ENCODE measurements around the gene KIF2A. TPM values are rescaled to one million over a fixed set of nuclear protein-coding genes. Genes with fewer than 3 reads are reported as not detected.

KIF2A gene
- total and polyA plus RNA-seq, 2 of the 4 experiments (the other 2 are of a cell fraction), result 23.6 to 37.3 TPM

DNA sequence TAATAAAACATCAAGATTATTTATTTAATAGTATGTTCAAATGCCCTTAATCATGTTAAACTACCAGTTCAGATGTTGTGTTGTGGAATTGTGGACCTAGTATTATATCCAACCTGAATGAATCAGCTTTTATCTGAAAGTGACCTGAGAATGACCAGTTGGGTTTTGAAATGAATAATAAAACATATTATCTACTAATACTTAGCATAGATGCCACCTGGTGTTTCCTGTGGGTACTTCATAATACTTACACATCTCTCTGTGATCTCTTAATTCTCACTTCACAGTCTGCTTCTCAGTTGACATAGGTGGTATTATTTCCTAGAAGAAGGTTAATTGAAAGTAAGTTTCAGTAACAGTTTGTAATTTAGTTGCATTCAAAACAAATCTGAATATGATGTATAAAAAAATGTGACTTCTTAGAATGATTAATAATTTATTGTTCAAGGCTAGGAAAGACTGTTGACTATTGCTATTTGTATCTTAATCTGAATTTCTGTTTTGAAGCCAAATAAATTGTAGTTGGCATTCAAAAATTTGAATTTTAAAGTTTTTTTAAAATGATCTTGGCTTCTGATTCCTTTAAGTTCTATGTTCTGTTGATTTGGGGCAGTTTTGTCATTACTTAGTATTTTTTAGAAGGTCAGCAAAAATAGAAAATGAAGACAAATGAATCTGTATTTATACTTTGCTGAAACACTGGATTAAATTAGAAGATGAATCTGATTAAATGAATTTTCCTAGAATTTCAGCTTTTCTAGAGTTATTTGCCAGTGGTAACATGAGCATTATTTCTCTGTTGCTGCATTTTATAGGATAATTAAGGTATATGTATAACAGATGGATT, 48.2 kb downstream of the KIF2A start:
- Histone ChIP-seq H2BK120ac (ENCODE audit: low read depth, low read length) (no peak overlapping the region), H3K18ac (ENCODE audit: low read depth, low read length) (no peak overlapping the region), H4K8ac (ENCODE audit: low read depth in 2 of 2, low read length in 2 of 2) (no peak overlapping the region), H3K27me3 (ENCODE audit: control insufficient read depth, insufficient read depth, low read length) (no peaks in the 10 kb centered on the region), H2BK15ac (ENCODE audit: low read depth, low read length) (no peak overlapping the region), H2AFZ (replicated peaks; ENCODE audit: low read length, poor library complexity) (no peak overlapping the region), H3K27ac (ENCODE audit: insufficient read depth, low read length) (no peak overlapping the region), H2BK5ac (ENCODE audit: low read depth, low read length, poor library complexity, severe bottlenecking) (no peak overlapping the region), H3K36me3 (ENCODE audit: control insufficient read depth, insufficient read depth, low read length) (peaks cover 14% of the 10 kb centered on the region; the same call in 1 of the 2 replicates), H2AK5ac (ENCODE audit: low read depth, low read length) (no peak overlapping the region), H3K9ac (ENCODE audit: low read depth, low read length) (no peak overlapping the region), H3K14ac (replicated peaks; ENCODE audit: low read depth, low read length) (no peak overlapping the region), H3K9me3 (ENCODE audit: control insufficient read depth, insufficient read depth, low read length) (no peaks in the 10 kb centered on the region), H4K91ac (ENCODE audit: insufficient read depth, low read depth, low read length) (no peak overlapping the region), H3K4me2 (ENCODE audit: low read depth, low read length) (no peak overlapping the region), H4K5ac (ENCODE audit: low read depth, low read length) (no peak overlapping the region), H4K20me1 (ENCODE audit: insufficient read depth, low read length) (no peaks in the 10 kb centered on the region), H2BK20ac (ENCODE audit: low read depth, low read length) (no peak overlapping the region), H3K4ac (ENCODE audit: low read depth, low read length) (no peak overlapping the region), H2AK9ac (replicated peaks; ENCODE audit: low read depth, low read length, poor library complexity) (no peak overlapping the region), H3K79me1 (ENCODE audit: low read depth in 1 of 2, low read length in 2 of 2) (no peaks in the 10 kb centered on the region), H3K4me3 (ENCODE audit: insufficient read depth, low read depth, low read length) (no peak overlapping the region), H3K23ac (ENCODE audit: low read depth, low read length) (no peak overlapping the region), H3K9me1 (ENCODE audit: insufficient read depth, low read length) (no peaks in the 10 kb centered on the region), H3K4me1 (ENCODE audit: control insufficient read depth, insufficient read depth, low read length) (no peaks in the 10 kb centered on the region), H3K56ac (ENCODE audit: extremely low read depth, insufficient read depth, low read length) (no peak overlapping the region)
- dilution Hi-C loops (cut with HindIII; ENCODE audit: low sequenced_read_pairs, unreplicated experiment) (no loop called here), in situ Hi-C loops (cut with MboI; ENCODE audit: low sequenced_read_pairs) (loop anchor here (10.0 kb wide), 1 partner anchor 129 kb away; no protein-coding TSS in a partner anchor), intact Hi-C loops (cut with micrococcal nuclease) (loop anchor here (1.0 kb wide), 2 partner anchors 47 to 130 kb away; no protein-coding TSS in a partner anchor)
- TF ChIP-seq, protein P1, sequence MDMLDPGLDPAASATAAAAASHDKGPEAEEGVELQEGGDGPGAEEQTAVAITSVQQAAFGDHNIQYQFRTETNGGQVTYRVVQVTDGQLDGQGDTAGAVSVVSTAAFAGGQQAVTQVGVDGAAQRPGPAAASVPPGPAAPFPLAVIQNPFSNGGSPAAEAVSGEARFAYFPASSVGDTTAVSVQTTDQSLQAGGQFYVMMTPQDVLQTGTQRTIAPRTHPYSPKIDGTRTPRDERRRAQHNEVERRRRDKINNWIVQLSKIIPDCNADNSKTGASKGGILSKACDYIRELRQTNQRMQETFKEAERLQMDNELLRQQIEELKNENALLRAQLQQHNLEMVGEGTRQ (IDR thresholded peaks at IDR 0.05; ENCODE audit: low read depth, low read length), result no peak
- TF ChIP-seq CTCF (conservative IDR thresholded peaks at IDR 0.05; ENCODE audit: low read depth, low read length) (peak; percentile 58), RAD21 (IDR thresholded peaks at IDR 0.05; ENCODE audit: low read length) (peak; percentile 56), MAFK (IDR thresholded peaks at IDR 0.05; ENCODE audit: low read depth, low read length) (0 out of 2 replicates have a peak, but pooled peaks have one; percentile 22), SMC3 (IDR thresholded peaks at IDR 0.05; ENCODE audit: low read depth, low read length) (peak; percentile 80)
- POLR2A ChIA-PET (ENCODE audit: unreplicated experiment), result no interaction called here
- CTCF ChIA-PET, result interaction anchor here (0.6 kb wide), 2 partner anchors 131 to 1232 kb away, joined by 3 to 4 read pairs; no protein-coding TSS in a partner anchor
- ATAC-seq (ENCODE audit: low read depth) (peak; percentile 82), DNase-seq (peak; percentile 65)
- BruUV-seq (replicated peaks), result no TSS peak

Measured in IMR-90 (cell line).